OCI-M1 (cell line): ENCODE results near the gene LIPC.

Source experiments
- DNase-seq: peaks from one replicate; lab custom pipeline; 2025; lab: John Stamatoyannopoulos, UW

Gene LIPC

GRCh38 chr15:58495891-58496408 lies 64.2 kb downstream of the LIPC start:
- DNase-seq: peak; percentile 76

- no peak for DNase-seq
Observed at GRCh38 chr15:58497046-58497785, 65.4 kb downstream of the LIPC start.

GRCh38 chr15:58498821-58499580 lies 67.2 kb downstream of the LIPC start:
- no peak for DNase-seq

GRCh38 chr15:58501006-58501405 lies 69.2 kb downstream of the LIPC start:
- no peak for DNase-seq

DNA sequence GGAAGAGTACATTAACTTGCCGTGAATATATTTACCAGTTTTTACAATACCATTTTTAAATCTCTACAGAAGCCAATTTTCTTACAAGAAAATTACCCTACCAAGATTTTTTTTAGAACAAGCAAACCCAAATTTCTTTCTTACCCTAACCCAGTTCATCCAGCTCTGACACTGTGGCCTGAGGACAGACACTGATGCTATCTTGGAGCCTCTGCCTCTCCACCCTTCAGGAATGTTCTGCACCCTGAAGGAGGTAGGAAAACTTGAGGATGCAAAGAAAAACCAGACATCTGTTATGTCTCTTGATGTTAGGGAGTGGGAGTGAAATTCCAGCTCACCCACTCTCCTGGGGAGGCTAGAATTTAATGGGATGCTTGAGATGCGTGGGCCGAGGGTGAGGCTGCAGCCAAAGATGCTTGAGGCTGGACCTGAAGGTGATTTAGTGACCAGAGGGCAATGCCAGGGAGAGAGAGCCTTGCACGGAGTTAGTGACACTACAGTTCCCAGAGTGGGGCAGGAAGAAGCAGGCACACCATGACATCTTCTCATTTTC lies 69.9 kb downstream of the LIPC start:
- no peak for DNase-seq

DNA sequence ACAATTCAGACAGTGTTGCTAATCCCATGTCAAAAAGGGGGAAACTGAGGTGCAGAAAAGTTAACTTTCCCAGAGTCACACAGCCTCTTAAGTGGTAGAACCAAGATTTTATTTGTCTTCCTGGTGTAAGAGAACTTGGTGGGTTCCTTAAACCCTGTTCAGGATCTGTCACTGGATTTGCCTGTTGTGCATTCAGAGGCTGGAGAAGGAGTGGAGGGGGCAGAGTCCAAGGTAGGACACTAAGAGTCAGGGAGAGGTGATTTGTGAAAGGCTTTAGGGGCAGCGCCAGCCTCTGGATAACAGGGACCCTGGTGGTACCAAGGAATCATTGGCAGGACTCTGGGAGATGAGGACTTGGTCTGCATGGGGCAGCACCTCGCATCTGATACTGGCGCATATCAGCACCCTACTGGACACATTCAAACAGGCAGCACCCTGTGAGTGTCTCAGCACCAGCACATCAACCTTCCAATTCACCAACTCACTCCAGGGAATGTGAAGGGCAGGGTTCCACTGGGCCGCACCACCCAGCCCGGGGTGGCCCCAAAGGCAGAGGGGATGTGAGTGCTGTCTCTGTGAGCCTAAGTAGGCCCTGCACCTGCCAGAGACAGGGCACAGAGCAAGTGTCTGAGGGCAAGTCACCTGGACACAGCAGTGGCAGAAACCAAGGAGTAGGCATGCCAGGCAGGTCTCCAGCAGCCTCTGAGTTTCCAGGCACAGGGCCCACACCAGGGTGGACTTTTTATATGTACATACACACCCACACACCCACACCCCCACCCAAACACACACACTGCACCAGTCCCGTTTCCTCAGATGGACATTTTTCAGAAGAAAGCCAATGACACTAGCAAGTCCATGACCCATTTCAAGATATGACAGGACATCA lies 71.6 kb downstream of the LIPC start:
- DNase-seq: no peak

DNA sequence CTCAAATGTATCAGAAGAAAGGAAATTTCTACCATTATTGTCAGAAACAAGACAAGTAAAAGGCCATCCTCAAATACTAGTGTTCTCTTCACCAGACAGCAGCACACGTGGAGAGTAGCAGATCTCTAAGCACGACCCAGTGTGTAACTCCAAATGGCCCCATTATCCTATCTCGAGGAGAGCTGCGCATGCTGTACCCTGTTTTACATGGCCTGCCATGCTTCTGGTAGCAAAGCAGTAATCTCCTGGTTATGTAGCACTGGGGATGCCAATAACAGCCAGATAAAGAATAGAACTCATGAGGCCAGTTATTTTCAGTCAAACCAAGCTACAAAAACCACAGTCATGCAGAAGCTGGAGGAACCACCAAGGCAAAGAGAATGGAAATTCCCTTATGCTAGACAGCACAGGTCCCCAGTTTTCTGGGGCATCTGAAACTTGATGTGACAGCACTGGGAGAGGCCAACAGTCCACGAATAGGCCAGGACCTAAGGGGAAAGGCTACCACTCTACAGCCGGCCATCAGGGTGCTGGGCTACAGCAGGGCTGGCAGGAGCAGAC lies 73.0 kb downstream of the LIPC start:
- no peak for DNase-seq

GRCh38 chr15:58505581-58505980 lies 73.8 kb downstream of the LIPC start:
- no peak for DNase-seq

GRCh38 chr15:58506064-58506490 lies 74.3 kb downstream of the LIPC start:
- no peak for DNase-seq

- no peak for DNase-seq
Observed at GRCh38 chr15:58506783-58507668, 75.2 kb downstream of the LIPC start.

DNA sequence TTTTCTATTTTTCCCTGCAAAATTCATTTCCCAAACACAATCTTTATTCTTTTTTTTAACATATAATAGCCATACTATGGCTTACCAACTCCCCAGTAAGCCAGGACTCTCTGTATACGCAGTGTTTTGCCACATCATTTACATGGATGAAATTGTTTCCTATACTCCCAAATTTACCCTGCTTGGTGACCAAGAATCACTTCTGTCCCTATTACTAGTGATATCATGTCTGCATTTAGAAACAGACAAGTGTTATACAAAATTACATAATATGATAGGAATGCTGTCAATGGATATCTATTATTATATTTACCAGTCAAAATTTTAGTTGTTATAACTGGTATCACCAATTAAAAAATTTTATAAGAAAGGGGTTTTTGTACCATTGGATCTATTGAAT lies 77.8 kb downstream of the LIPC start:
- no peak for DNase-seq

- DNase-seq: no peak
Observed at GRCh38 chr15:58510715-58511598, 79.2 kb downstream of the LIPC start.

DNA sequence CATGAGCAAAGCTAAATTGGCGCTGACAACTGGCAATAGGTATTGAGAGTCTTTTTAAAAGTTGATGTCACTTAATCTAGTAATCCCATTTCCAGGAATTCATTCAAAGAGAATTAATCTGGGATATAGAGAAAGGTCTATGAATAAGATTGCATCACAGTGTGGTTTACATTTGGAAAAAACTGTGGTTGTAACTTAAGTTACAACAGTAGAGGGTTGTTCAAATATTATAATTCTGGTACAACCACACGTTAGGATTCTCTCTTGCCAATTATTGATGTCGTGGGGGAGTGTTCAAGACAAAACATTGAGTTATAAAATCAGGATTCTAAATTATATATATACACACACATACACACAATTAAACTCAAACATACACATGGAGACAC lies 79.8 kb downstream of the LIPC start:
- no peak for DNase-seq

DNA sequence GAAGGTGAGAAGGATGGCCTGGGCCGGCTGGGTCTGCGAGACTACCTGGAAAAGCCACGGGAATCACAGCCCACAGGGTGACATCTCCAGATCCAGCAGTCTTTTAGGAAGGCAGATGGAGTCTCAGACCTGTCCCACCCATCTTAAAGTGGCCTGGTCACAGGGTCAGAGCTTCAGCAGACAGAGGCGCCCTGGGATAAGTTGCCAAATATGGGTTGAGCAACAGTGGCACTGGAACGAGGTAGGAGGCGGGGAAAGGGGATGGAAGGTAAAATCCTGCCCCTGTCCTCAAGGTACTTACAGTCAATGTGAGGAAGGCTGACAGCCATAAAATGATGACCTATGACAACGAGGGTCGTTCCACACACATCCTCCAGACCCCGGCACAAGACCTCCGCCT lies 80.7 kb downstream of the LIPC start:
- DNase-seq: no peak

DNA sequence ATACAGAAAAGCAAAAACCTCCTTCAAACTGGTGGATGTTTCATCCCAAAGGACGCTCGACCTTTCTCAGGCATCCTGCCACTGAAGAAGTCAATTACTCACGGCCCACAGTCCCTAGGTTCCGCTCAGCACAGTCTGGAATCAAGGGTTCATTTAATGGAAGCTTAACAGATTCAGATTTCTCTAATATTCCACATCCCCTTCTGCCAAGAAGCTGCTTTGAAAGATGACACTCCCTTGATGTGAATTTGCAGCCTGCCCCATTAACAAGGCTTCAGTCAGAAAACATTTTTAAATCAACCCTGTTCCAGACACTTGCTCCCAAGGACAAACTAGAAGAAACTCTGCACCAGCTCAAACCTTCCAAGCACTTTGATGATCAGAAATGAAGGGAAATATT lies 81.2 kb downstream of the LIPC start:
- no peak for DNase-seq

- DNase-seq: no peak
Observed at GRCh38 chr15:58513726-58514336, 82.0 kb downstream of the LIPC start.

DNA sequence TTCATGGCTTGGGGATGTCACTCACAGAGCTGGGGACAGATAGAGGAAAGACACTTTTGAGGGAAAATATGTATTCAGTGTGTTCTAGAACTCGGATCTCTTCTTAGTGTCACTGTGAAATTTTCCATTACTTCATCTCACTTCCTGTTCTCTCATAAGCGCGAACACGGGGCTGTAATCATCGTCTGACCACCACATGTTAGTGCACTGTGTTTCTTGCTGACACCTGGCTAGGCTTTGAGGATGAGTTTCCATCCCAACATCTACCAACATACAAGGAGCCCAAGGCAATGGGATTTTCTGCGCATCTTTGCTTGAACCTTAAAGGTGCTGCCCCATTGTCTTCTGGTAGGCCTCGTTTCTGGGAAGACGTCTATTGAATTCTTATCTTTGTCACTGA lies 84.0 kb downstream of the LIPC start:
- DNase-seq: peak; percentile 12

DNA sequence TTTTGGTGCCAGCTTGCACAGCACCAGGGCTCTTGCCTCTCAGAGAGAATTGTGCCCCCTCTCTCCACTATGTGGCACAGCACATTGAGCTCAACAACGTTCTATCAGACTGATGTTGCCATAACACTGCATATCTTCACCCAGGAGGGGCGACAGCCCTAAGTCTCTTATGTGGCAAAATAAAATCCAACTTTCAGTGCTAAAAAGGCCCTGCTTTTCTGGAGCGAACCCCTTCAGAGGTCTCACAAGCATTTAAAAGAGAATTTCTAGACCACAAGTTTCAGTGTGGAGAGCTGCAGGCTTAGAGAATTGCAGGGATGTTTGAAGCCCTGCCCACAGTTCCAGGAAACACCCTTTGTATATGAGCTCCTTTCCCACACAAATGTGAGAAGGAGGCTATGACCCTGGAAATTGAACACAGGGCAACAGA lies 85.5 kb downstream of the LIPC start:
- DNase-seq: peak; percentile 71
